Stimulated activated CD4-positive, alpha-beta T cell treated with anti-CD3 and anti-CD28 coated beads, Interleukin-1b, Interleukin-23, amount 100 ng/mL, for 48 hours (primary cell): ENCODE data around the gene DGCR2.

ENCODE experiments used
- DNase-seq: peaks from one replicate; pipeline ENCODE4 v3.0.0-alpha.2; 2020

DGCR2 gene

DNA sequence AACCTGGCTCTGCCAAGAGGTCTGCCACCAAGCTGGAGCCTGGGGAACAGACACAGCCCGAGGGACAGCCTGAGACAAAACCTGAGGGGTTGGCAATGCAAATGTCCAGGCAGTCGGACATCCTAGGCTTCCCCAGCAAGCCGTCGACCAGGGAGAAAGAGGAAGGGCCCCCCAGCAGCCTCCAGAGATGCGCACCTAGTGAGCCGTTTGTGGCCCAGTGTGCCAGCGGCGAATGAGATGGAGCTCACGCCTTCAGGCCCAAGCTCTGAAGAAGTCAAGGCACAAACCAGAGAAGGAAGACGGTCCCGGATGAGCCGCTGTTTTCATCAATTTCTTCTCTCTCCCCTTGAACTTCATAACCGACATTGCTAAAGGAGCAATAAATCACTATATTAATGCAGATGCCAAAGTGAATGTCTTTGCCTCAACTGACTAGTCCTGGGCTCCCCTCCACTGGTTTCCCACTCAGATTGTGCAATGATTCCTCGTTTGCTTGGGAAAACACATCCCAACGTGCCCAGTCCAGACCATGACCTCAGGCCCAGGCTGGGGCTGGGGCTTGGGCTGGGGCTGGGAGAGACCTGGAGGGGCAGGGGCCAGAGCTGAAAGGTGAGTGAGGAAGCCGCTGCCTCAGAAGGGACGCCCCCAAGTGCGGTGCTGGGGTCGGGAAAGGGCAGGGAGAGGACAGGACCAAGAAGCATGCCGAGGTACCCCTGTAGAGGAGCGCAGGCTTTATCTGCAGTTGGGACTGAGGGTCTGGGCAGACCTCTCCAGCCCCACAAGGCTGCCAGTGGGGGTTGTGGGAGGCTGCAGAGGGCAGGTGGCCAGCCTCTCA, 3.5 kb upstream of the DGCR2 start:
- DNase-seq = no peak

DNA sequence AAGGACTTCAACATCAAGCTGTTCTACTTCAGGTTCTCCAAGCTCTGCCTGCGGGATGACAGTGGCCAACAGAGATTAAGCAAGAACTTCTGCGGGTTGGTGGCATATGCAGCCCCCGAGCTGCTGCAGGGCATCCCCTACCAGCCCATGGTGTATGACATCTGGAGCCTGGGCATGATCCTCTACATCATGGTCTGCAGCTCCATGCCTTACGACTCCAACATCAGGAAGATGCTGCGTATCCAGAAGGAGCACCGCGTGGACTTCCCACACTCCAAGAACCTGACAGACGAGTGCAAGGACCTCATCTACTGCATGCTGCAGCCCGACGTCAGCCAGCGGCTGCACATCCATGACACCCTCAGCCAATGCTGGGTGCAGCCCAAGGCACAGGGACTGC, 2.8 kb upstream of the DGCR2 start:
- DNase-seq = no peak

DNA sequence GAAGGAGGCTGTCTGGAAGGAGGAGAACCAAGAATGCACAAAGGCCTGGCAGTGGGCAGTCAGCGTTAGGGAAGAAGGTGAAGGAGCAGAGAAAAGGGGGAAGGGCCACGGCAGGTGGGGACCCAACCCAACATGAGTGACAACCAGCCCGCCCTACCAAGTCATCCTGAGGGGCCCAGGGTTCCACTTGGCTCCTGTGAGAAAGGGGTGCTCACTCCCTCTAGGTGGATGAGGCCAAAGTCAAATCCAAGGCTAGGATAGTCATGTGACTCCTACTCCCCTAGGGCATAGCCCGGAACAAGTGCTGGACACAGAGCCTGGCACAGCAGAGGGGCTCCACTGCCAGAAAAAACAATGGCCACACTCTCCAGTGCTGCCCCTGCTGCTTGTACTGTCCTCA, 2.2 kb upstream of the DGCR2 start:
- DNase-seq = no peak

DNA sequence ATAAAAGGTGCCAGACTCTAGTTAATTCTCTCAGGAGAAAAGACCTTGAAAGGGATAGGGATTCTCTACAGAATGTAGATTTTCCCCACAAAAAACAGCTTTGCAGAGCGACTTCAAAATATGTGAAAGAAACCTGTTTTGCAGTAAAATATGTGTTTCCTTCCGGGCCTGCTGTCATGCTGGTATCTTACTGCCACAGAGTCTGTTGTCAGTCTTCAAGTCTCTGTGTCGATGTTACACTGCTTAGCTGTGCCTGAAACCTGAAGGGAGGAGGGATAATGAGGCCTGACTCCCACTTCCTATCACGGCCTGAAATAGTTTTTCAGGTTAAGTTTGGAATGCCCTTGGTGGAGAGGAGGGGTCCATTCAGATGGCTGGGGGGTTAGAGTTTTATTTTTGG, 1.7 kb upstream of the DGCR2 start:
- no peak for DNase-seq

GRCh38 chr22:19122752-19123492, 710 bp upstream of the DGCR2 start:
- DNase-seq = no peak

- peak; percentile 38 for DNase-seq
Observed at GRCh38 chr22:19121631-19122142, 525 bp downstream of the DGCR2 start.

DNA sequence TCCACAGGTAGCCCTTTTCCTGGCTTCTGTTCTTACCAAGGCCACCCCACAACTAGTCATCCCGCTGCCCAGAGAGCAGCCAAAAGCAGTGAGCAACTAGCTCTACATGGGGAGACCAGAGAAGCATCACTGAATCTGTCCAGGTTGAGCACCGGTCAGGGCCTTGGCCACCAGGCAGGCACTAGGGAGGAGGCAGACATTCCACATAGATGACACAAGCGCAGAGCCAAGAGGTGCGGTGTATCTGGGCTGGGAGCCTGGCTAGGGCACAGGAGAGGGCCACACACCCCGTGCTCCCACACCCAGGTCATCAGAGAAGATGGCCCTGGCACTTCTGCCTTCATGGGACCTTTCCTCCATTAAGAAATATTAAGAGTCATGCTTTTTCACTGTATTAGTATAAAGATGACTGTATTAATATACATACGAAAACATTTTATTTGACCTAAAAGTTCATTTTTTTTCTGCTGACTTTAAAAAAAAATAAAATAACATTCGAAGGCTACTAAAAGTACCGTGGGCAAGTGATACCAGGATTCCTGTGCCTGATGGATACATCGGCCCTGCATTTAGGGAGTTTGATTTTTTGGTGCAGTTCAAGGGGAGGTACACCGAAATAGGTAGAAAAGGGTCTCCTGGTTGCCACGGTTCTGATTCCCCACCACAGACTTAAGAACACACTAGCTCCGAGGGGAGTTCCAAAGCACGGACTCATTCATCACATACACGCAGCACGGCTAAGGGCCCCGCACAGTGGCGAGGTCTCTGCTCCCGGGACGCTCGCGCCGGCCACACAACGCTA, 1.2 kb downstream of the DGCR2 start:
- no peak for DNase-seq

GRCh38 chr22:19119949-19120348, 2.3 kb downstream of the DGCR2 start:
- no peak for DNase-seq

DNA sequence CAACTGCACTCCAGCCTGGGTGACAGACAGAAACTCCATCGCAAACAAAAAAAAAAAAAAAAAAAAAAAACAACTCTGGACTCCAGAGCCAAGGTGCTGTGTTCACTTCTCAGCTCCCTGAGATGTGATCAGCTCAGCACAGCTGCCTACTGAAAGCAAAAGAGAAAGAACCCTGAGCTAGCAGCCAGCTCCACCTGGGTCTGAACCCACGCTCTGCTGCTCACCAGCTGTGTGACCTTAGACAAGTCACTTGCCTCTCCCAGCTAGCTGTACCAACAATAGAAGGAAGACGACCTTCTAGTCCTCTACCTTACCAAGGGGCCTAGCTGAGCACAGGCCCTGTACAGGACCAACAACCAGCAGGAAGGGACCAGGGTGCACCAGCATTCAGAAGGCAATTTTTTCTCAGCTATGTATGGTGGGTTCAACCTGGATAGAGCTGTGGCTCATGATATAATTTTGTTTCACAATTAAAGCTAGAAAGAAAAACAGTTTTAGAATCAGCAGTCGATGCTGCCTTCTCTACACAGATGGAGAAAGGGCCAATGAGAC, 3.8 kb downstream of the DGCR2 start:
- peak; percentile 31 for DNase-seq

DNA sequence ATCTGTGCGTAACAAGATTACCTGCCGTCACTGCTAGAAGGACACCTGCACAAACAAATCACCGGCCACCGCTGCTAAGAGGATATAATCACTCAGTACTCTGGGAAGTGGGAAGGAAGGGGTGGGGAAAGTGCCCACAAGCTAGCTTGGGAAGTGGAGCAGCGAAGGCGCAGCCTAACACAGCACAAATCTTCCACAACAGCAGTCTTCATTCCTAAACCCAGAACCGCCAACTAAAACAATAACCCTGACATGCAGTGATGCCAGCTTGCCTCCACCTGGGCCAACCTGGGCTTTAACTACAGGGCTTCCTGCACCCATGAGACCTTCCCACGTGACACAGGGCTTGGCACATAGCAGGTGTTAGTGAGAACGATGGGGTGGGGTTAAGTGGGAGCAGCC, 5.1 kb downstream of the DGCR2 start:
- no peak for DNase-seq

DNA sequence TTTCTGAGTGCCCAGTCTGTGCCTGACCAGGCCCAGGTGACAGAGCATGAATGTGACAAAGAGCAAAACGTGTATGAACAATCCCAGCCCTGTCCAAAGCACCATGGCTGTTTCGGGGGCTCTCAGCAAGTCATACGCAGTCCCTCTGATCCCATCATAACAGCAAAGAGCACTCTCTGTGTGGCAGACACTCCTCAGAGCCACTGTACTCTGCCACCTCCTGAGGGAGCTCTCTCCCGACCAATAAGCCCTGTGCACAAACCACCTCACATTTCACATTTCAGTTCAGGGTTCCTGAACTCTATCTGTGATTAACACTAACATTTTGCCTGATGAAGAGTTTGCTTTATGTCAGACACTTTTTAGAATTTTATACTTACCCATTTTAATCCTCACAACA, 6.6 kb downstream of the DGCR2 start:
- no peak for DNase-seq

- no peak for DNase-seq
Observed at GRCh38 chr22:19114984-19115552, 7.1 kb downstream of the DGCR2 start.

- no peak for DNase-seq
Observed at GRCh38 chr22:19113429-19113828, 8.8 kb downstream of the DGCR2 start.

DNA sequence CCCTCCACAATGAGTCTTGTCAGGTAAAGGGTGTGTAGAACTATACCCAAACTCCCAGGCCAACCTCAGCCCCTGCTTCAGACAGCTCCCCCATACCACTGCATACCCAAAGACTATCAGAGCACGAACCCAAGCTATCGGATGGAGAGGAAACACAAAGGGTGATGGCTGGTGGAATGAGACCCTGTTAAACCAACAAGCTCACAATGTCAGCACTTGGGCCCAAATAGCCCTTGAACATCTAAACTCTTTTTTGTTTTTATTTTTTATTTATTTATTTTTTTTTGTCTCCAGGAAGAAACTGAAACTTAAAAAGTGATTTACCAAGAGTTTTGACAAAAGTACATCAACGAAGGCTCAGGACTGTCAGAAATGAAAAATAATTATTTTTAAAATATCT, 10.6 kb downstream of the DGCR2 start:
- DNase-seq = no peak

DNA sequence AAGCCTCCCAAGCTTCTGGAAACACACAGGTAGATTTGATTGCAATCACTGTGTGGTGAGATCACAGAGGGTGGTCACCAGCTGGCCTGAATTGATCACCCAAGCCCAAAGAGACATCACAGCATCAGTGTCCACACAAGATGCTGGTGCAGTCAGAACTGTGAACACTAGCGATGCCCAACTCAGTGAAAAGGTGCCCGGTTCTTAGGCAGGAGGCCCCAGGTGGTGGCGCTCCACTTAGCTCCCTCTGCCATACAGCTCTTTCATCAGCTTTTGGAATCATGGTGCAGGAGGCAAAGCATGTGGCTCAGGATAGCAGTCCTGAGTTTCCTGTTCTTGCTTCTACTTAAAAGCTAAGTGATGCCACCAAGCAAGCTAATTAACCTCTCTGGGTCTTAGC, 11.1 kb downstream of the DGCR2 start:
- no peak for DNase-seq

GRCh38 chr22:19110646-19111045, 11.6 kb downstream of the DGCR2 start:
- DNase-seq = no peak

DNA sequence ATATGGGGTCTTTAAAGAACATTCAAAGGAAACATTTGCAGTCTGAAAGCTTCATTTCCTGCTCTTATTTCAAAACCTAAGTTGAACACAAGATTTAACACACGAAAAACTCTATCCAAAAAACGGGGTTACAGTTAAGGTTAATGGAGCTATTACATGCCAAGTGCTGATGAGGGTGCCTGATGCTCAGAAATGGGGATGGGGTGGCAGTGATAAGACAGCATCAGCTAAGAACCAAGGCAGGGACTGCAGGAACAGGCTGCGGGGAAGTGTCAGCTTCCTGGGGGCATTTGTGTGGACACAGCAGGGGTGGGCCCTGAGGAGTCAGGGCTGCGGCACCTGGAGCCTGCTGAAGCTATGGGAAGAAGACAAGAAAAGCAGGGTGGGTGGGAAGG, 12.2 kb downstream of the DGCR2 start:
- no peak for DNase-seq

DNA sequence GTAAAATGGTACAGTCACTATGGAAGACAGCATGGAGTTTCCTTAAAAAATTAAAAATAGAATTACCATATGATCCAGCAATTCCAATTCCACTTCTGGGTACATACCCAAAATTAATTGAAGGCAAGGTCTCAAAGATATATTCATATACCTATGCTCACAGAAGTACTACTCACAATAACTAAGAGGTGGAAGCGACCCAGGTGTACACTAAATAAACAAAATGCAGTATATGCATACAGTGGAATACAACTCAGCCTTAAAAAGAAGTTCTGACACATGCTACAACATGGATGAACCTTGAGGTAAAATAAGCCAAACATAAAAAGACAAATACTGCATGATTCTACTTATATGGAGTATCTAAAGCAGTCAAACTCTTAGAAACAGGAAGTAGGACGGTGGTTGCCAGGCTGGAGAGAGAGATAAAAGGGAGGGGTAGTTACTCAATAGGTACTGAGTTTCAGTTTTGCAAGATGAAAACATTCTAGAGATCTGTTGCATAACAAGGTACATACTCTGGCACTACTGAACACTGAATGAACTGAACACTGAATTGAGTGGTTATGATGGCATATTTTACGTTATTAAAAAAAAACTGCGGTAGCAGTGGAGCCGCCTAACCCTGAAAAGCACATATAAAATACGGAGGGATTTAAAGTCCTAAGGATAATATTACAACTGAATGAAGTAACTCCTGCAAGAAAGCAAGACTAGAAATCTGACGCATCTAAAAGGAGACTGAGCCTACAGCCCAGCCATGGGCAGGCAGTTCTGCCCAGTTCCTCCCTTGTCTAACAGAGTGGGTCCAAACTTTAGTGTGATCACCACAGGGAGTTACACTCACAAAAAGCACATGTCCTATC, 12.8 kb downstream of the DGCR2 start:
- DNase-seq = peak; percentile 37

DNA sequence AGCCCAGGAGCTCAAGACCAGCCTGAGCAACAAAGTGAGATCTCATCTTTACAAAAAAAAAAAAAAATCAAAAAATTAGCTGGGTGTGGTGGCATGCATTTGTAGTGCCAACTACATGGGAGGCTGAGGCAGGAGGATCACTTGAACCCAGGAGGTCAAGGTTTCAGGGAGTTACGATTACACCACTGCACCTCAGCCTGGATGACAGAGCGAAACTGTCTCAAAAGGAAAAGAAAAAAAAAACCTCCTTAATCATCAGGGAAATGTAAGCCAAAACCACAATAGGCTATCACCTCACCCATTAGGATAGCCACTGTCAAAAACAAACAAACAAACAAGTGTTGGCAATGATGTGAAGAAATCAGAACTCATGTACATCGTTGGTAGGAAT, 13.4 kb downstream of the DGCR2 start:
- no peak for DNase-seq

DNA sequence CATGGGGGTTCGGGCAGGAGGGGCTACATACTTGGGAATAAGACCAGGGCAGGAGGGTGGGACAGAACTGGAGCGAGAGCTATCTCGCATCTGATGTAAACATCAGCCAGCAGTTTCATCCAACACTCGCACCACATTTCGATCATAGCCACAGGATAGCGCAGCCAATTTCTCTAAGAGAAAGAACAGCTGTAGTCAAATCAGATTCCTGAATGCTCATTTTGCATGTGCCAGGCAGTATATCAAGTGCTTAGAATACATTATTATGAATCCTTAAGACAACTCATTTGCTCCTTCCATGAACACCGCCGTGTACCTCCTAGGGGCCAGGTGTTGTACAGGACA, 14.5 kb downstream of the DGCR2 start:
- no peak for DNase-seq

DNA sequence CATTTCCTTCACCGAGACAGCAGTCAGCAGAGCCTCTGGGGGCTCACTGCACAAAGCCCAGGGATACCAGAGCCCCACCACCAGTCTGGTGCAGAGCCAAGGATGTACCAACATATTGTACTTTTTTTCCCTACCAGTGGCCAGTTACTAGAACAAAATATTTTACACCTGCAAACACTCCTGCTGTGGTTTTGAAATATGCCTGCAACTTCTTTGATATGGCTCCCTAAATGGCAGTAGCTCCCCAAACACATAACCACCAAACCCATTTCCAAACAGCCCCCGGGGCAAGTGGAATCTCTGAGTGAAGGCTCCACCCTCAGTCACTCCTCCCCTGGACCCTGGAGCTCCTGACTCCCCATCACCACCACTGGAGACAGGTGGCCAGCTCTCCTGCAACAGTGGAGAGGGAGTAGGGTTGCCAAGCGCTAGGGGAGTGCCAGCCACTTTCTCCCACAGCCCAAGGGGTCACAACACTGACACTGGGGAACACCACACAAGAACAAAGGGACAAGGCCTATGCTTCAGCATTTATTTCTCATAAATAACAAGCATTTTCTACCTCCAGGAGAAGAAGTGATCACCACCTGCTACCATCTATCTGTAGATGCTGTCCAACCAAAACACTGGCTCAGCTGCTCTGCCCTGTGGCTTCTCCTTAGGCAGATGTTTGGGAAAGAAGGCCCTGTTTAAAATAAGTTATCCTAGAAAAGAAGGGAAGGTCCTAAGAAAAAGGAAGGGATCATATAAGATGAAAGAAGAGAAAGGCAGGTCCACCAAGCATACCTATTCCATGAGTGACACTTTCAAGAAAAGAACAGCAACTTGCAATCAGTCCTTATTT, 15.1 kb downstream of the DGCR2 start:
- DNase-seq = no peak
